Neural cell (in vitro differentiated cells): Measurements from ENCODE around the gene ST8SIA4.

Source experiments
- CTCF ChIP-seq: fragments of 450-650 bp; IDR thresholded peaks from 2 replicates; pipeline ENCODE4 v1.5.1; 2014; ENCODE audit warnings: antibody characterized with exemption, mild to moderate bottlenecking, moderate library complexity; ENCODE audit not compliant: poor library complexity, severe bottlenecking
- MXI1 ChIP-seq: fragments of 450-650 bp; conservative IDR thresholded peaks from 2 replicates; pipeline ENCODE4 v1.6.1; 2014; ENCODE audit warnings: antibody characterized with exemption, mild to moderate bottlenecking; ENCODE audit not compliant: poor library complexity, severe bottlenecking
- POLR2AphosphoS5 ChIP-seq: IDR thresholded peaks from 2 replicates; pipeline ENCODE4 v1.6.1; 2012
- REST ChIP-seq: IDR thresholded peaks from 2 replicates; pipeline ENCODE4 v1.6.1; 2012; ENCODE audit warnings: borderline replicate concordance
- TAF1 ChIP-seq: IDR thresholded peaks from 2 replicates; pipeline ENCODE4 v1.6.1; 2012; ENCODE audit warnings: low read depth

DNA sequence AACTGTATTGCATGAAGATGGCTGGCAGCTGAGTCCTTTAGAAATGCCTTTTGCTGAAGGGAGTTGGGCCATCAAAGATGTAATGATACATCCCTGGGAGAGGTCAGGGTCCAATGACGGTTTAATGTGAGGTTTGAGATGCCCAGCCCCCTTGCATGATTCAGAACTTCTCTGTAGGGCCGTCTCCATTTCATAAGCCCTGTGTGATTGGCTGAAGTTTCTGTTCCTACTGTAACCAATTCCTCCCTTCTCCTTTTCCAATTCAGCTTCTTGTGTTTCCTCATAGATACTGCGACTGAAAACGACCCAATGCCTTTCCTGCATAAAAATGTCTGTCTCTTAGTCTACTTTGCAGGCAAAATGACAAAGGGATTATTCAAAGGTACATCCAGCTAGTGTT is 47.9 kb upstream of the ST8SIA4 start:
- no peak for TF ChIP-seq CTCF
- TF ChIP-seq MXI1: no peak
- no peak for TF ChIP-seq POLR2AphosphoS5
- TF ChIP-seq TAF1: no peak
- TF ChIP-seq REST: no peak
